Suprapubic skin (tissue), 3 donors: ENCODE results near the gene CHID1.

Experiments used
- POLR2A ChIP-seq, 2 donors: fragments of 450-650 bp; IDR thresholded peaks; one replicate each; pipeline ENCODE4 v1.6.1; 2017; ENCODE audit warnings: antibody characterized with exemption in 2 of 2, mild to moderate bottlenecking in 2 of 2, moderate library complexity in 2 of 2
- TF ChIP-seq, protein P1 (sequence below), 2 donors: fragments of 200-600 bp in 1 of 2; fragments of 450-650 bp in 1 of 2; sonication (generic) in 1 of 2; IDR thresholded peaks; one replicate each; pipeline ENCODE4 v1.5.1; 2016 to 2019; ENCODE audit warnings: antibody characterized with exemption in 2 of 2, mild to moderate bottlenecking in 1 of 2, moderate library complexity in 1 of 2

- TF ChIP-seq, protein P1, sequence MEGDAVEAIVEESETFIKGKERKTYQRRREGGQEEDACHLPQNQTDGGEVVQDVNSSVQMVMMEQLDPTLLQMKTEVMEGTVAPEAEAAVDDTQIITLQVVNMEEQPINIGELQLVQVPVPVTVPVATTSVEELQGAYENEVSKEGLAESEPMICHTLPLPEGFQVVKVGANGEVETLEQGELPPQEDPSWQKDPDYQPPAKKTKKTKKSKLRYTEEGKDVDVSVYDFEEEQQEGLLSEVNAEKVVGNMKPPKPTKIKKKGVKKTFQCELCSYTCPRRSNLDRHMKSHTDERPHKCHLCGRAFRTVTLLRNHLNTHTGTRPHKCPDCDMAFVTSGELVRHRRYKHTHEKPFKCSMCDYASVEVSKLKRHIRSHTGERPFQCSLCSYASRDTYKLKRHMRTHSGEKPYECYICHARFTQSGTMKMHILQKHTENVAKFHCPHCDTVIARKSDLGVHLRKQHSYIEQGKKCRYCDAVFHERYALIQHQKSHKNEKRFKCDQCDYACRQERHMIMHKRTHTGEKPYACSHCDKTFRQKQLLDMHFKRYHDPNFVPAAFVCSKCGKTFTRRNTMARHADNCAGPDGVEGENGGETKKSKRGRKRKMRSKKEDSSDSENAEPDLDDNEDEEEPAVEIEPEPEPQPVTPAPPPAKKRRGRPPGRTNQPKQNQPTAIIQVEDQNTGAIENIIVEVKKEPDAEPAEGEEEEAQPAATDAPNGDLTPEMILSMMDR (IDR thresholded peaks at IDR 0.05), result no peak
- TF ChIP-seq POLR2A (IDR thresholded peaks at IDR 0.05), result no peak
These were observed 64.6 kb downstream of the CHID1 start for GRCh38 chr11:845872-846495.
